NCI-H1694 treated with DMSO at 0.1 percent for 48 hours (cell line): ENCODE results near the gene NIP7.
A peak's percentile ranks its signal among the peaks of the same experiment; 100 is the strongest.
"Not testable (repeated sequence)": the region's sequence is repeated elsewhere in the genome, so short reads cannot be mapped to it uniquely, and the experiment has no call there.

Source experiments
- DNase-seq: peaks from one replicate; lab custom pipeline; 2025; lab: John Stamatoyannopoulos, UW

NIP7 gene

DNA sequence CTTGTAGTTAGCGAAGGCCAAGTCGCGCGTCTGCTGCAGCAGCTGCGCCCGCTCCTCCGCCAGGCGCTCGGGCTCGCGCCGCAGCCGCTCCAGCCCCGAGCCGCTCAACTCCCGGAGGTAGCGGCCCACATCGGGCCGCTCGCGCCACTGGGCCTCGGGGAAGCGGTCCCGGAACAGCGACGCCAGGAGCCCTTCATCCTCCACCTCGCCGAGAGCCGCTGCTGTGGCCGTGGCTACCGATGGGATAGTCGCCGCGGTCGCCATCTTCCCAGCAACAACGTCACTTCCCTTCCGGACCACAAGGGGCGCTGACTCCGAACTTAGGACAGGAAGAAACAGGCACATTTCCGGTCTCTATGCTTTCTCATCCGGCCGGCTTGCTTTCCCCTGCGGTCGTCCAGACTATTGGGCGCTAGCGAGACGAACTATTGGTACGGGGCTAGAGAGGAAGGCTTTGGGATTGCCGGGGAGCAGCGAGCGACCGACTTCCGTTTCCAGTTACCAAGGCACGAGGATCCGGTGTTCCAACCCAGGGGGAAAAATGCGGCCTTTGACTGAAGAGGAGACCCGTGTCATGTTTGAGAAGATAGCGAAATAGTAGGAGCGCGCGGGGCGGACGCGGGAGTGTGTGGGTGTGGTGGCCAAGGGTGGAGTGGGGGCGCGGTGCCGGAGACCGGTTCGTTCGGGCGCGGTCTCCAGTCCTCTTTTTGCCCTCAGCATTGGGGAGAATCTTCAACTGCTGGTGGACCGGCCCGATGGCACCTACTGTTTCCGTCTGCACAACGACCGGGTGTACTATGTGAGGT, at the start of gene NIP7, which contains the start of gene COG8:
Gene NIP7, plus strand, starts transcription at position 484 of the 806 bp plus-strand sequence. Its CDS starts 58 bp downstream, at position 542.
Gene COG8, minus strand, starts transcription at position 276 of the 806 bp plus-strand sequence. Its CDS starts 12 bp downstream, at position 264.
- DNase-seq: peak; percentile 96

DNA sequence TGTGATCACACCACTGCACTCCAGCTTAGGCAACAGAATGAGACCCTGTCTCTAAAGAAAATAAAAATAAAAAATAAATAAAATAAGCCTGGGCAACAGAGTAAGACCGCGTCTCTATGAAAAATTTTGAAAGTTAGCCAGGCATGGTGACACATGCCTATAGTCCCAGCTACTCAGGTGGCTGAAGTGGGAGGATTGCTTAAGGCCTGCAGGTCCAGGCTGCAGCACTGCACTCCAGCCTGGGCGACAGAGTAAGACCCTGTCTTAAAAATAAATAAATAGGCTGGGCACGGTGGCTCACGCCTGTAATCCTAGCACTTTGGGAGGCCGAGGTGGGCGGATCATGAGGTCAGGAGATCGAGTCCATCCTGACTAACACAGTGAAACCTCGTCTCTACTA, 47.9 kb upstream of the NIP7 start:
- DNase-seq: not testable (repeated sequence)

- DNase-seq: no peak
Observed at GRCh38 chr16:69293401-69293800, 46.2 kb upstream of the NIP7 start.

DNA sequence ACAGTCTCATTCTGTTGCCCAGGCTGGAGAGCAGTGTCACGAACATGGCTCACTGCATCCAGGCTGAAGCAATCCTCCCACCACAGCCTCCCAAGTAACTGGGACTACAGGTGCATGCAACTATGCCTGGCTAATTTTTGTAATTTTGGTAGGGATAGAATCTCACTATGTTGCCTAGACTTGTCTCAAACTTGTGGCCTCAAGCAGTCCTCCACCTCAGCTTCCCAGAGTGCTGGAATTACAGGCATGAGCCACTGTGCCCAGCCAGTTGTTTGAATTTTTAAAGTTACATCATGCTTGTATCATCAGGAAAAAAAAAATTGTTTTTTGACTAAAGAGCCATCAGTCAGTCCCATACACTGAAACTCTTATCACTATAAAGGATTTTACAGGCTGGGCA, 45.5 kb upstream of the NIP7 start:
- DNase-seq: no peak

DNA sequence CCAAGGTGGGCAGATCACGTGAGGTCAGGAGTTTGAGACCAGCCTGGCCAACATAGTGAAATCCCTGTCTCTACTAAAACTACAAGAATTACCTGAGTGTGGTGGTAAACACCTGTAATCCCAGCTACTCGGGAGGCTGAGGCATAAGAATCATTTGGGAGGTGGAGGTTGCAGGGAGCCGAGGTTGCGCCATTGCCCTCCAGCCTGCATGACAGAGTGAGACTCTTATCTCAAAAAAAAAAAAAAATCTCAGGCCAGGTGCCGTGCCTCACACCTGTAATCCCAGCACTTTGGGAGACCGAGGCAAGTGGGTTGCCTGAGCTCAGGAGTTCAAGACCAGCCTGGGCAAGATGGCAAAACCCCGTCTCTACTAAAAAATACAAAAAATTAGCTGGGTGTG, 42.8 kb upstream of the NIP7 start:
- not testable (repeated sequence) for DNase-seq

DNA sequence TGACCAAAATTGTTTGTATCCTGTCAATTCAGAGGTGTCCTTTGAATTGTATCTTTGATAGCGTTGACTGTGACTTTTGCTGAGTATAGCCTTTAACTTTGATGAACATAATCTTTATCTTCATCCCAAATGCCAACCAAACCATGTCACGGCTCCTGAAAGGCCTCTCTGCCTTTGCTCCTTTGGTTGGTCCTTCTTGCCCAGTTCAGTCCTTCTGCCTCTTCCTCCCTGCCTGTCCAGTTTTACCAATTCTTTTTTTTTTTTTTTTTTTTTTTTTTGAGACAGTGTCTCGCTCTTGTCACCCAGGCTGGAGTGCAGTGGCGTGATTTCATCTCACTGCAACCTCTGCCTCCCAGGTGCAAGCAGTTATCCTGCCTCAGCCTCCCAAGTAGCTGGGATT, 41.3 kb upstream of the NIP7 start:
- DNase-seq: no peak

- DNase-seq: no peak
Observed at GRCh38 chr16:69301187-69301586, 38.4 kb upstream of the NIP7 start.

- DNase-seq: no peak
Observed at GRCh38 chr16:69301861-69302260, 37.7 kb upstream of the NIP7 start.

- no peak for DNase-seq
Observed at GRCh38 chr16:69302301-69302700, 37.3 kb upstream of the NIP7 start.

- DNase-seq: peak; percentile 28
Observed at GRCh38 chr16:69306031-69306430, 33.5 kb upstream of the NIP7 start.

DNA sequence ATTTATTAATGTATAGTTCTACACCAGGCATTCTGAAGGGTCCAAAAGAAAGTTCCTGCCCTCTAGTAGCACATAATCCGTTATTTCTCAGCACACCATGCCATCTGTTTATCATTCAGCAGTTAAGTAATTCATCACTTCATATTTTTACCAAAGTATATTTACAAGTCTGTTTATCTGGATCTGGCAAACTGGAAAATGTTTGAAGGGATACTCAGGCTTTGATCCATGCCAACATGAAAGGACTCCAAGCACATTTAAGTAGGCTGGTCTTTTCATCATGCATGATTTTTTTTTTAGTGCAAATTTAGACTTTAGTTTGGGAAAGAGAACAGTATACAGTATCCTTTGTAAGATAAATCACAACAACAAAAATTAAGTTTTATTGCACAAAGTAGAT, 32.5 kb upstream of the NIP7 start:
- no peak for DNase-seq

DNA sequence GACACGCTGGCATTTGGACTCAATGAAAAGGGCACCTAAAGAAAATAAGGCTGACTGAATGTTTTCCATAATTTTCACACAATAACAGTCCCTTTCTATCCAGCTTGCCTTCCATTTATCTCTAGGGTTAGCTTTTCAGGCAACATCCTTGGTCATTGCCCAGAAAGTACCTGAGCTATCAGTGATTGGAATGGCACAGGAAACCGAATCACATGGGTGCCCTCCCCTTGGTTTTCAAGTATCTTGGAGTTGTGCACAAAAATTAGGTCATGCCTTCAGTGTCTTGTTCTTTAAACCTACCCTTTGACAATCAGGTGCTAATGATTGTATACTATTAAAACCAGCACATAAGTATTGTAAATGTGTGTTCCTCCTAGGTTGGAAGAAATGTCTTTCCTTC, 31.7 kb upstream of the NIP7 start:
- no peak for DNase-seq

GRCh38 chr16:69309316-69309715, 30.3 kb upstream of the NIP7 start:
- DNase-seq: no peak

GRCh38 chr16:69310653-69311532, 28.7 kb upstream of the NIP7 start, which contains the start of gene VPS4A:
Gene VPS4A, plus strand, starts transcription at chr16:69311350. Its CDS starts 162 bp downstream, at chr16:69311512.
- DNase-seq: peak; percentile 87

DNA sequence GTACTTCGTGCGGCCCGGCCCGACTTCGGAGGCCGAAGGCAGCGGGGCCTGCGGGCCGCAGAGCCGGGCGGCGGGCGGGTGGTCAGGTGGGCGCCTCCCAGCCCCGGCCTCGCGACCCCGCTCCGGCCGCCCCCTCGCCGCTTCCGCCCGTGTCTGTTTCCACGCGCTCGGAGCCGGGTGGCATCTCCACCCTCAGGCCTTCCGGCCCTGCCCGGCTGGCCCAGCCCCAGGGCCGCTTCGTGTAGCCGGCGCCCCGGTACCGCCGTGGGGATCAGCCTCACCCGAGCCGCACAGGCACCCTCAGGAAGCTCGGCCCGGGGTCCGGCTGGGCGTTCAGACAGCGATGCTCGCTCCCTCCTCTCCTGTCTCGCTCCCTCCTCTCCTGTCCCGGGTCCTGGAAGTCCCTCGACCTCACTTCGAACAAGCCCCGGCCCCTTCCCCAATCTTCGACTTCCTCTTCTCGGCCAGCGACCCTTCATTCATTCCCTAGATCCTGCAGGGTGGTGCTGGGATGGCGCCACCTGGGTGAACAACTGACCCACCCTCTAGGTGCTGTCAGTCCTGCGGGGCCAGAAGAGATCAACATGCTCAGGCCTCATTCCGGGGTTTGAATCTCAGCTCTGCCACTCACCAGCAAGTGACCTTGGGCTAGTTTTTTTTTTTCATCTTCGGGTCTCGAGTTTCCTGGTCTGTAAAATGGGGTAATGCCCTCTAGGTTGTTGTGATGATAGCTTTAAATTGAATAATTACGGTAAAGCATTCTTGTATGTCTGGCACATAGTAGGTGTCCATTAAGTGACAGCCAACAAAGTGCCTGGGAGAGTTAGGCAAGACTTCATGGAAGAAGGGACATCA, 27.8 kb upstream of the NIP7 start:
- DNase-seq: no peak

GRCh38 chr16:69313469-69313868, 26.1 kb upstream of the NIP7 start:
- peak; percentile 3 for DNase-seq

DNA sequence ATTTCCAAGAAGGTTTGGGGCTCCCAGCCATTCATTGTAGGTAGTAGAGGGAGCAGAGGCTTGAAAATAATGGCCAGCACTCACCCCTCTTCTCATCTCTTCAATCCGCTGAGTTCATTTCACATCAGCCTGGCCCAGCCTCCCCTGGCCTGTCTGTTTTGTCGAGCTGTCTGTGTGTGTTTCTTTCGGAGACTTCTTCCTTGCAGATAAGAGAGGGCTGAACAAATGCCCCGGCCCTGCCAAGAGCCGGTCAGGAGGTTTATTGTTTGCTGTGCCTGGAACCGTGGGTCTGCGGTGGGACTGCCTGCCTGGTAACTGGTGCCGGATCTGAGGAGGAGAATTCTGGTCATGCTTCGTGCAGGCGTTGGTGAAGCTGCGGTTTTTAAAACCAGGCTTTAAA, 25.0 kb upstream of the NIP7 start:
- DNase-seq: no peak

DNA sequence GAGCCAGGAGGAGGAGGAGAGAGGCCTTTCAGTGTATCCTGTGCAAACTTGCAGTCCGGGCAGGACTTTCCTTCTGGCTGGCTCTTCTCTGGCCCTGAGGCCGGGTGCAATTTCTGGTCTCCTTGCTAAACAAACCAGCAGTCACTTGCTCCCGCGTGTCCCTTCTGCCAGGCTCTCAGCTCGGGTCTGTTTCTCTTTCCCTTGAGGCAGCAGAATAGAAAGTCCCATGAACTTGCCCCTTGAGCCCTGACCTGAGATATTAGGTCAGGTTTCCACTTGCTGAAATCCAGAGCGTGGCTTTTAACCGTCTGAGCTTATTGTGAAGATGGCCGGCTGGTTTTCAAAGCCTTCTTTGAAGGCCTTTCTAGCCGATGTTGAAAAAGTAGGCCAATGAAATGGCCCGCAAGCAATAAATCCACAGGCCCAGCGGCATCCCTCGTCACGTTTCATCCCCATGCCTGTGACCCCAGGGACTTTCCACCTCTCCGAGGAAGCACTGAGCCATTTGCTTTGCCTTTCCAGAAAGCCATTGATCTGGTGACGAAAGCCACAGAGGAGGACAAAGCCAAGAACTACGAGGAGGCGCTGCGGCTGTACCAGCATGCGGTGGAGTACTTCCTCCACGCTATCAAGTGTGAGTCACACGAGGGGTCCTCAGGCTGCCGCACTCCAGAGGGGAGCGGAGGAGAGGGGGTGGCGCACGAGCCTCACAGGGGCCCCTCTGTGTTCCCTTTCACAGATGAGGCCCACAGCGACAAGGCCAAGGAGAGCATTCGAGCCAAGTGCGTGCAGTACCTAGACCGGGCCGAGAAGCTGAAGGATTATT, 23.9 kb upstream of the NIP7 start:
- no peak for DNase-seq

GRCh38 chr16:69316595-69317034, 23.0 kb upstream of the NIP7 start:
- DNase-seq: no peak

DNA sequence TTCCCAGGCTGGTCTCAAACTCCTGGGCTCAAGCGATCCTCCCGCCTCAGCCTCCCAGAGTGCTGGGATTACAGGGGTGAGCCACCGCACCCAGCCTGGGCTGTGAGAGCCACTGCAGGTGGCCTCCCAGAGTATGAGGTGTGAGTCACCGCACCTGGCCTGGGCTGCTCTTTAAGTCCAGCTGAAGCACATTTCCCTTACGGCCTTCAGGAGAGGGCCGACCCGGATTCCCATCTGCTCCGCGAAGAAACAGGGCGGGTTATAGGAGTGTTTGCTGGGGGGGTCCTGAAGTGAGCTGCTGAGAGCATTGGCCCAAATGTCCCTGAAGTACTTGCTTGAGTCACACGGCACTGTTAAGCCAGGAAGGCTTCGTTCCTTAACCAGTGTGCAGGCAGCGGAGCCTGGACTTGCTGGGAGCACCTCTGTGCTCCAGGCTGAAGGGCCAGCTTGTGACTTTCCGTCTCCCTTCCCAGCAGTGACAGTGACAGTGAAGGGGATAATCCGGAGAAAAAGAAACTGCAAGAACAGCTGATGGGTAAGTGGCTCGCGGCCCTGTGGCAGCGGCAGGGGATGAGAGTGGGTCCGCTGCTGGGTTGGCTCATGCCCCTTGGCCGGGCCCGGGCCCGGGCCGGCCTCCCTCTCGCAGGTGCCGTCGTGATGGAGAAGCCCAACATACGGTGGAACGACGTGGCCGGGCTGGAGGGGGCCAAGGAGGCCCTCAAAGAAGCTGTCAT, 21.2 kb upstream of the NIP7 start:
- DNase-seq: no peak
